ENCODE data around the gene DNAH2. TPM values are rescaled to one million over a fixed set of nuclear protein-coding genes. Genes with fewer than 3 reads are reported as not detected.

DNAH2 gene
- total RNA-seq, 1 experiment from 2014 or later, result 0.17 TPM

- DNase-seq (ENCODE audit: low spot score) (peak; percentile 80), ATAC-seq (peak; percentile 6)
- Mint-ChIP-seq H3K4me1 (peaks cover 41% of the 10 kb centered on the region), H3K27me3 (ENCODE audit: low read depth) (peaks cover 54% of the 10 kb centered on the region), H3K27ac (peak overlapping the region; percentile 95), H3K4me3 (peak overlapping the region; percentile 93), H3K9me3 (no peaks in the 10 kb centered on the region), H3K36me3 (no peaks in the 10 kb centered on the region)
- CTCF ChIA-PET, result interaction anchor here (0.9 to 5.4 kb wide), 21 partner anchors 9 to 383 kb away, joined by 3 to 66 read pairs (median 5); partner anchors contain the start of genes CNTROB, CYB5D1, FXR2 and NAA38
- POLR2A ChIA-PET, result interaction anchor here (0.8 to 1.9 kb wide), 5 partner anchors 9 to 132 kb away, joined by 4 to 8 read pairs (median 5); partner anchors contain the start of genes CYB5D1, EFNB3 and NAA38
- TF ChIP-seq HMGXB4 (CRISPR knock-in tag; IDR thresholded peaks at IDR 0.05), result 0 out of 2 replicates have a peak, but pooled peaks have one; percentile 0
- no peak for TF ChIP-seq ATF1 (CRISPR knock-in tag; IDR thresholded peaks at IDR 0.05)
- TF ChIP-seq SP1 (CRISPR knock-in tag; conservative IDR thresholded peaks at IDR 0.05), result peak; percentile 13; the same call in 1 of the 2 replicates
- TF ChIP-seq TP53 (CRISPR knock-in tag; IDR thresholded peaks at IDR 0.05), result 0 out of 2 replicates have a peak, but pooled peaks have one; percentile 24
Observed at GRCh38 chr17:7835814-7836595, 118.5 kb downstream of the DNAH2 start.

- DNase-seq (ENCODE audit: low spot score) (peak; percentile 97), ATAC-seq (peak; percentile 36)
- POLR2A ChIA-PET, result interaction anchor here (1.0 to 1.9 kb wide), 5 partner anchors 8 to 120 kb away, joined by 5 to 8 read pairs (median 7); partner anchors contain the start of genes CYB5D1 and NAA38
- H3K27me3 Mint-ChIP-seq (ENCODE audit: low read depth), result peaks cover 52% of the 10 kb centered on the region
- peak overlapping the region; percentile 95 for H3K27ac Mint-ChIP-seq
- H3K36me3 Mint-ChIP-seq, result no peaks in the 10 kb centered on the region
- no peaks in the 10 kb centered on the region for H3K9me3 Mint-ChIP-seq
- peak overlapping the region; percentile 93 for H3K4me3 Mint-ChIP-seq
- CTCF ChIA-PET, result interaction anchor here (0.6 to 5.4 kb wide), 22 partner anchors 8 to 619 kb away, joined by 3 to 66 read pairs (median 4); partner anchors contain the start of genes CNTROB, CYB5D1, NAA38 and TMEM256
- H3K4me1 Mint-ChIP-seq, result peaks cover 45% of the 10 kb centered on the region
- TF ChIP-seq MAX (CRISPR knock-in tag; IDR thresholded peaks at IDR 0.05), result peak; percentile 92
- TF ChIP-seq FOXJ3 (CRISPR knock-in tag; IDR thresholded peaks at IDR 0.05; ENCODE audit: borderline replicate concordance), result no peak
- TF ChIP-seq FOXK1 (CRISPR knock-in tag; IDR thresholded peaks at IDR 0.05), result peak; percentile 92
- no peak for TF ChIP-seq CREB1 (CRISPR knock-in tag; IDR thresholded peaks at IDR 0.05)
- peak; percentile 90 for TF ChIP-seq USF2 (CRISPR knock-in tag; IDR thresholded peaks at IDR 0.05)
- TF ChIP-seq GABPB1 (CRISPR knock-in tag; IDR thresholded peaks at IDR 0.05), result peak; percentile 92
- TF ChIP-seq HMGXB4 (CRISPR knock-in tag; IDR thresholded peaks at IDR 0.05), result peak; percentile 61; the same call in 1 of the 2 replicates
- TF ChIP-seq CREM (CRISPR knock-in tag; IDR thresholded peaks at IDR 0.05), result peak; percentile 19; the same call in 1 of the 2 replicates
- TF ChIP-seq ZNF425 (CRISPR knock-in tag; conservative IDR thresholded peaks at IDR 0.05), result no peak
- TF ChIP-seq FOXP4 (CRISPR knock-in tag; IDR thresholded peaks at IDR 0.05), result peak; percentile 69; the same call in 1 of the 2 replicates
- peak; percentile 98 for TF ChIP-seq ZNF281 (CRISPR knock-in tag; IDR thresholded peaks at IDR 0.05)
- peak; percentile 58; the same call in 1 of the 2 replicates for TF ChIP-seq SMAD3 (CRISPR knock-in tag; IDR thresholded peaks at IDR 0.05; ENCODE audit: borderline replicate concordance)
- no peak for TF ChIP-seq MYBL2 (CRISPR knock-in tag; IDR thresholded peaks at IDR 0.05)
- TF ChIP-seq MXD4 (CRISPR knock-in tag; IDR thresholded peaks at IDR 0.05; ENCODE audit: borderline replicate concordance), result no peak
Observed at GRCh38 chr17:7836596-7837407, 119.3 kb downstream of the DNAH2 start.
